GM19351 (cell line): Measurements from ENCODE around the gene N4BP2.
"Not testable (repeated sequence)": the region's sequence is repeated elsewhere in the genome, so short reads cannot be mapped to it uniquely, and the experiment has no call there.

ENCODE experiments used
- ATAC-seq: cut with Tn5 transposase; IDR thresholded peaks from one replicate; pipeline ENCODE4 v1.9.1; 2021; ENCODE audit warnings: mild to moderate bottlenecking, moderate library complexity; ENCODE audit not compliant: unreplicated experiment

Gene N4BP2

GRCh38 chr4:40086421-40086820 lies 29.8 kb downstream of the N4BP2 start:
- ATAC-seq: no peak

GRCh38 chr4:40087799-40088366 lies 31.2 kb downstream of the N4BP2 start:
- ATAC-seq: no peak

GRCh38 chr4:40093400-40093799 lies 36.8 kb downstream of the N4BP2 start:
- ATAC-seq: not testable (repeated sequence)

GRCh38 chr4:40099010-40099409 lies 42.4 kb downstream of the N4BP2 start:
- ATAC-seq: no peak

- ATAC-seq: not testable (repeated sequence)
Measured at GRCh38 chr4:40107150-40107549, 50.5 kb downstream of the N4BP2 start.

GRCh38 chr4:40112027-40112792 lies 55.6 kb downstream of the N4BP2 start:
- no peak for ATAC-seq

GRCh38 chr4:40114206-40114605 lies 57.6 kb downstream of the N4BP2 start:
- ATAC-seq: no peak

- ATAC-seq: no peak
Measured at GRCh38 chr4:40118861-40119260, 62.2 kb downstream of the N4BP2 start.

- ATAC-seq: no peak
Measured at GRCh38 chr4:40119344-40119743, 62.7 kb downstream of the N4BP2 start.

- ATAC-seq: no peak
Measured at GRCh38 chr4:40121515-40121914, 64.9 kb downstream of the N4BP2 start.

- no peak for ATAC-seq
Measured at GRCh38 chr4:40122941-40123340, 66.3 kb downstream of the N4BP2 start.

GRCh38 chr4:40124690-40125089 lies 68.0 kb downstream of the N4BP2 start:
- ATAC-seq: no peak

- no peak for ATAC-seq
Measured at GRCh38 chr4:40130401-40131036, 73.9 kb downstream of the N4BP2 start.

- no peak for ATAC-seq
Measured at GRCh38 chr4:40132816-40133215, 76.2 kb downstream of the N4BP2 start.

GRCh38 chr4:40134206-40134917 lies 77.7 kb downstream of the N4BP2 start:
- ATAC-seq: no peak

- not testable (repeated sequence) for ATAC-seq
Measured at GRCh38 chr4:40136202-40136601, 79.6 kb downstream of the N4BP2 start.

- no peak for ATAC-seq
Measured at GRCh38 chr4:40140196-40140595, 83.5 kb downstream of the N4BP2 start.

GRCh38 chr4:40140597-40140996 lies 83.9 kb downstream of the N4BP2 start:
- not testable (repeated sequence) for ATAC-seq

- ATAC-seq: no peak
Measured at GRCh38 chr4:40143926-40144508, 87.4 kb downstream of the N4BP2 start.

- no peak for ATAC-seq
Measured at GRCh38 chr4:40144716-40145115, 88.1 kb downstream of the N4BP2 start.

- not testable (repeated sequence) for ATAC-seq
Measured at GRCh38 chr4:40147490-40147889, 90.8 kb downstream of the N4BP2 start.
